GM21360 (cell line): ENCODE measurements around the gene GOLGA8J.
"Not testable (repeated sequence)": the region's sequence is repeated elsewhere in the genome, so short reads cannot be mapped to it uniquely, and the experiment has no call there.

Experiments
- ATAC-seq: cut with Tn5 transposase; IDR thresholded peaks from one replicate; pipeline ENCODE4 v1.9.1; 2021; ENCODE audit warnings: mild to moderate bottlenecking, moderate library complexity; ENCODE audit not compliant: unreplicated experiment

The GOLGA8J gene

DNA sequence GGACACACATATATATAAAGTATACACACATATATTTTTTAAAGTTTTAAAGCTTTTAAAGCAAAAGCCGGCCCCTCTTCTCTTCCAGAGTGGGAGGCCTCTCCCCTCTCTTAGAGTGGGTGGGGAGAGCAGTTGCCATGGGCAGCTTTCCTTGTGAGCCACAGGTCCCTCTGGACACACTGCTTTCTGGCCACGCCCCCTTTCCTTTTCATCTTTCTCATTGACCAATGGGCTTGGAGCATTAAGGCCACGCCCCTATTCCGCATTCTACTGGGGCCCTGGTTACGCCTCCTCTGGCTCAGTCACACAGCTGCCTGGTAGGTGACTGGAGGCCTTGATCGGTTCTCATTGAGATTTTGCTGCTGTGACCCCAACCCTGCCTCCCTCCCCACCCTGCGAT, at the start of gene GOLGA8J:
GOLGA8J (plus strand) TSS at position 301 of the 400 bp plus-strand sequence; CDS start at position 399, 98 bp downstream.
- ATAC-seq = not testable (repeated sequence)

GRCh38 chr15:30033211-30033610, 49.5 kb upstream of the GOLGA8J start:
- no peak for ATAC-seq

DNA sequence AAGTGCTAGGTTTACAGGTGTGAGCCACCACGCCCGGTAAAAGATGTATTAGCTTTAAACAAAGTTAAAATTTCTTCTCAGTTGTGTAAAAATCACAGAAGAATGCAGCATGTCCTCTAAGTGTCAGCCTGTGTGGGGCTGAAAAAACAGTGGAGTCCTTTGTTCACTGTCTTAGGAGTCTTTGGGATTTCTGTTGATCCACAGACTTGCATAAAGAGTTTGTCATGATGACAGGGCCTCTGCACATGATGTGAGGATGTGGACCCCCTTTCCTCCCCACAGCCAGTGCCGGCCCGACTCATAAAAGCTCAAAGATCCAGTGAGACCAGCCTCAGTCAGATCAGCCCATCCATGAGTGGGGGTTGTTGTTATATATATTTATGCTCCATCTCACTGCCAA, 49.0 kb upstream of the GOLGA8J start:
- no peak for ATAC-seq

DNA sequence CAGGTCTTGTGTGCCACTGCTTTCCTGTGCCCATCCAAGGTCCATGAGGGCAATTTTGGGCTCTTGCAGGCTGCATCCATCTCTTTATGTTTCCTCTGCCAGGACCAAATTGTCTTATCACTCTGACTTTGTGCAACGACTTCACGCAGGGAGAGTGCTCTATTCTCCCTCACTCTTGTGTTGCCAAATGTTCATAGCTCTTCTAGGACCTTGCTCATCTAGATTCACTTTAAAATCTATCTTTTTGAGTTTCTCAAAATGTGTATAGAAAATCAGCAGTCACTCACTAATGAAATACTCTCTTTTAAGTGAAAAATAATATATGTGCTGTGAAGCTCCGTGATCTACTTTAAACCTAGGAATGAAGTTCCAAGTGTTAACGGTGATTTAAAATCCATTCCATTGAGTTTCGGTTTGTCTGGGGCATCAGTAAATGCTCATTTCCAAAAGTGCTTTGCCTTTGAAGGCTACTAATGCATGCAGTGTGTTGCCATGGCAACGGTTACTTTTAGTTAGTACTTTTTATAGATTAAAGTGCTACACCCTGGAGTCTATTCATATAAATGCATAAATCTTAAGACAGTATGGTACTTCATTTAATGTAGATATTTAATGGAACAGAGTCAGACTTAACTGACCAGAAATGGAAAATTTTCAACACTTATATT, 46.6 kb upstream of the GOLGA8J start:
- no peak for ATAC-seq

GRCh38 chr15:30038667-30039523, 43.9 kb upstream of the GOLGA8J start:
- no peak for ATAC-seq

- no peak for ATAC-seq
Observed at GRCh38 chr15:30041868-30042267, 40.9 kb upstream of the GOLGA8J start.

GRCh38 chr15:30042556-30042955, 40.2 kb upstream of the GOLGA8J start:
- ATAC-seq = no peak

DNA sequence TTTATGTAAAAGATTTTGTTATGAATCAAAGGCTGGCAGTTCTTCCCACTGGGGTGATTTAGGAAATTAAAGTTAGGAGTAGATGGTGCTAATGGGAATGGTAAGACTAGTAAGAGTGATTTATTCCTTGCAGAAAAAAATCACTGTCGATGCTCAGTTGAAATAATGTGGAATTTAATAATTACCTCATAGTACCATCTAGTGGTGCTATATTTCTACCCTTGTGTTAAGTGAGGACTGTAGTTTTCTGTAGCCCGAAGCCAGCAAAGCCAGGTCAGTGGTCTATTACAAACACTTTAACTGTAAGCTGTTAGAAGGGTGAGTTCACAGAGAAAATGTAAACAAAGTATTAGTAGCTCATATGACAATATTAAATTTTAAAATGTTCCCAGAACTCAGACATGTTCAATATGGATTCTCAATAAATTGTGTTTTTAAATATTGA, 39.5 kb upstream of the GOLGA8J start:
- ATAC-seq = no peak

DNA sequence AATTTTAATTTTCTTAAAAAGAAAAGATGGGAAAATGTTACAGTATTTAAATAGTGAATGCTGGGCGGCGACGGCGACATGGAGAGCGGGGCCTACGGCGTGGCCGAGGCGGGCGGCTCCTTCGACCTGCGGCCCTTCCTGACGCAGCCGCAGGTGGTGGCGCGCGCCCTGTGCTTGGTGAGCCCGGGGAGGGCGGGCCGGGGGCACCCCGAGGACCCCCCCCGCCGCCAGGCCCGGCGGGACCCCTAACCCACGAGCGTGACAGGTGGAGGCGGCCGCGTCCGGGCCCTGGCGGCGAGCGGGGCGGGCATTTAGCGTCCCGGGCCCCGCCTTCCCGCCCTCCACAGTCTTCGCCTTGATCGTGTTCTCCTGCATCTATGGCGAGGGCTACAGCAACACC, 38.4 kb upstream of the GOLGA8J start:
- ATAC-seq = no peak

DNA sequence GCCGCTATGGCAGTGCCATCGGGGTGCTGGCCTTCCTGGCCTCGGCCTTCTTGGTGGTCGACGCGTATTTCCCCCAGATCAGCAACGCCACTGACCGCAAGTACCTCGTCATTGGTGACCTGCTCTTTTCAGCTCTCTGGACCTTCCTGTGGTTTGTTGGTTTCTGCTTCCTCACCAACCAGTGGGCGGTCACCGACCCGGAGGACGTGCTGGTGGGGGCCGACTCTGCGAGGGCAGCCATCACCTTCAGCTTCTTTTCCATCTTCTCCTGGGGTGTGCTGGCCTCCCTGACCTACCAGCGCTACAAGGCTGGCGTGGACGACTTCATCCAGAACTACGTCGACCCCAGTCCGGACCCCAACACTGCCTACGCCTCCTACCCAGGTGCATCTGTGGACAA, 37.9 kb upstream of the GOLGA8J start:
- not testable (repeated sequence) for ATAC-seq

GRCh38 chr15:30045248-30046041, 37.3 kb upstream of the GOLGA8J start:
- not testable (repeated sequence) for ATAC-seq

DNA sequence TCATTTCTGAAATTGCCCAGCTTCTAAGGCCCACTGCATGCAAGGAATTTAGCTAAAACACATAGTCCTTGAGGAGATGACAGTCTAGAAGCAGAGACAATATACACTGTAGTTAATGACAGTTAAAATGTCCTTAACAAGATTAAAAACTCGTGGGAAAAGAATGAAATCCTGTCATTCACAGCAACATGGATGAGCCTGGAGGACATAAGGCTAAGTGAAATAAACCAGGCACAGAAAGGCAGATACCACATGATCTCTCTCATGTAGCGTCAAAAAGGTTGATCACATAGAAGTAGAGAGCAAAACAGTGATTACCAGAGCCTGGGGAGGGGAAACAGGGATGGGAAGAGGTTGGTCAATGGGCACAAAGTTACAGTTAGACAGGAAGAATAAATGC, 36.3 kb upstream of the GOLGA8J start:
- ATAC-seq = no peak

DNA sequence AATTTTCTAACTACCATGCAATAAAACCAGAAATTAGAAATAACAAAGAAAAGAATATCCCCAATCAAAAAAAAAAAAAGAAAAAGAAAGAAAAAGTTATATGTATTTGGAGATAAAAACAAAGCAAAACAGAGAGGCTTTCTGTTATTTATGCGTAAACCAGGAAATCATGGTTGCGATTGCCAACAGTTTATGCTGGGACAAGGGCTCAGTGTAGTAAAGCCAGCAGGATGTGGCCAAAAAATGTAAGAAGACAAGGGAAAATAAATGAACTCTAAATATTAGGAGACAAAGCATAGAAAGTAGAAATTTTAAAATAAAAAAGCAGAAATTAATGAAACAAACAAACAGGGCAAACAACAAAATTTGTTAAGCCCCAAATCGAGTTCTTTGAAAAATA, 27.2 kb upstream of the GOLGA8J start:
- ATAC-seq = no peak

DNA sequence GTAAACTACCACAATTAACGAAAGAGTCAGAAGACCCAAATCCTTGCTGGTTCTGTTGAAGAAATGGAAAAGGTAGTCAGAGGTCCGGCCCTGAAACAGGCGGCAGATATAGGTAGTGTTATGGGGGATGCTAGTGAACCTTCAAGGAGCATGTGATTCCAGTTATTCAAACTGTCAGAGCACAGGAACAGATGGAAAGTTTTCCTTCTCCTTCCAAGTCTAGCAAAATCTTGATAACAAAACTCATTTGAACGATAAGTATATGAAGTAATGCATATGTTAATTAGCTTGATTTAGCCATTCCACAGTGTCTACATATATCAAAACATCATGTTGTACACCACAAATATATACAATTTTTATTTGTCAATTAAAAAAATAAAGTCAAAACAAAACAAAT, 26.6 kb upstream of the GOLGA8J start:
- no peak for ATAC-seq

DNA sequence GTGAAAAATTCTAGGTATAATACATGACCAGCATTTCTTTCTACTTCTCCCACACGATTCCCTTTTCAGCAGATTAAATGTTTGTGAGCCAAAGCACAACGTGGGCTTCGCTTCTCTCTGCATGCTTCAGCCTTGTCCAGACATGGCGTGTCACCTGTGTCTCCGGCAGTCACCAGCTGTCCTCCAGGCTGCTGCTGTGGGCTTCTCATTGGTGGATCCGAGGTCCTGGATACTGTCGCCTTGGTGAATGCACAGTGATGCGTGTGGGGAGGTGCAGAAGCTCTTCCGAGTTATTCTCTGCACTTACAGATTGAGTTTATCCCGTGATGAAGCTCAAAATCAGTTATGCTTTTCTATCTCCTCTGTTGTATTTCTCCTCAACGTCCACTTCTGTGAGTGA, 23.0 kb upstream of the GOLGA8J start:
- ATAC-seq = no peak

GRCh38 chr15:30062881-30063280, 19.9 kb upstream of the GOLGA8J start:
- ATAC-seq = no peak

GRCh38 chr15:30063835-30064546, 18.8 kb upstream of the GOLGA8J start:
- no peak for ATAC-seq

DNA sequence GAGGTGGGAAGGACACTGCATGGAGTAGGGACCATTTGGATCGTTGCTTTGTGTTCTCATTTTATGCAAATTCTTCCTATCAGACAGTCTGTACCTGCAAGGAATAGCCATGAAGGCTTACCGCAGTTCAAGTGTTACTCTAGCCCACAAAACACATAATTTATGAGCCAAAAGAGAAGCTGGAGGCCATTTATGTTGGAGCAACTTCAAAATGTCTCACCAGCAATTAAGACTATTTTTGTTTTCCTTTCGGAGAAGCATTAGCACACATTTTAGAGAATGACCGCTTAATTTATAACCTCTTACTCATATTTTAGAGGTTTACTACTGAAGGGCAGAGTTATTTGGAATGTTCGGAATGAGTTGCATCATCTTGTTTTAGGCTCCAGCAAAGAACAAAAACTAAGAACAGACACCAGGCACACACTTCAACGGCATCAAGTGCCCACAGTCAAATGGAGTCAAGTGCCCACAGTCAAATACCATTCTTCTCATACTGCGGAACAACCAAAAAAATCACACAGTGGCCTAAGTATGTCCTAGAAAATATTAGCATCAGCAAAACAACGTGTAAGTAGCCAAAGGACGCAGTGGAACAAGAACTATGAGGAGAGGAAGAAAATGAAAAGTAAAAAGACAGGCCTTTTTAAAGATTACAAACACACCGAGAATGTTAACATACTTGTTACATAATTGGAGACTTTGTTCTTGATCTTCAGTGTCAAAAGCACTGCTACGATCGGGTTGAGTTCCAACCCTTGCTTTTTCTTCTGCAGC, 17.5 kb upstream of the GOLGA8J start:
- no peak for ATAC-seq

DNA sequence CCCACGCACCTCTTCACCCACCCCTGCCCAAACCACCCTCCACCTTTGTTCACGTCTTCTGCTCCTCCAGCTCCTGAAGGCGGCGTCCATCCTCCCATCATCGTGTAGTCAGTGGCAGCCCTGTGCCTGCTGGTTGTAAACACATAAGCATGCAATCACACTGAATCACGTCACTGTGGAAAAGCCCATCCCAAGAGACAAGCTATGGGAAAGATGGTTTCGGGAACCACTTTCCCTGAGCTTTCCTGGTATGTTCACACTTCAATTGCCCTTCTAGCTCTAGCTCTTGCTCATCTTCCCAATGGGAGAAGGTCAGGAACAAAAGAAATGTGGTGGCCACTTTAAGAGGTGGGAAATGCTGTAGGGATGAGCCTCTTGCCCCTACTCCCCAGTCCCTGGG, 14.4 kb upstream of the GOLGA8J start:
- no peak for ATAC-seq

DNA sequence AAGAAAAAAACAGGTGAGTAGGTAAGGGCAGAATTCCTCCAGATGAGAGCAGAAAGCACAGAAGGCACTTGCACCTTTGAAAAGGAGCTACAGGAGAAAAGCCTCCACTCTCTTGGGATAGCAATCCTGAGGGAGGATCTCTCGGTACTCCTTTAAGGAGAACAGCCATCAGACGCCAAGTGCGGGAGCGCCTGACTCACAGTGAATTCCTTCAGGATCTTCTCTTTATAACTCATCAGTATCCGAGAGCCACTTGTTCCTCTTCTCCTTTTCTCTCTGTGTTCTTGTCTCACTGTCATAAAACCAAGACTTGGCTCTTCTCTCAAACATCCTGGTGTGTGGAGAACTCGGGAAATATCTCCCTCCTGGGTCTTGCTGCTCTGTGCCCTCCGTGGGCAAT, 10.1 kb upstream of the GOLGA8J start:
- ATAC-seq = no peak
